OCI-LY3 (cell line): Measurements from ENCODE around the gene PTPRN2.

Source experiments
- H2AFZ ChIP-seq: fragments of 200-600, 300-600 bp; shearing (Covaris generic); 2 replicates; pipeline ENCODE4 v1.6.0; 2014; ENCODE audit warnings: antibody characterized with exemption, low read depth, low read length
- H3K27ac ChIP-seq: fragments of 200-600, 300-600 bp; sonication (generic); 2 replicates; pipeline ENCODE4 v1.5.1; 2014; ENCODE audit warnings: mild to moderate bottlenecking, low read length, moderate library complexity, mixed read lengths
- H3K27me3 ChIP-seq: fragments of 200-600, 300-600 bp; sonication (generic); 2 replicates; pipeline ENCODE4 v1.6.1; 2014; ENCODE audit warnings: low read depth, low read length, mixed read lengths
- H3K36me3 ChIP-seq: fragments of 200-600, 300-600 bp; sonication (generic); replicated peaks from 2 replicates; pipeline ENCODE3; 2014; ENCODE audit warnings: low read depth, low read length, mixed read lengths
- H3K4me1 ChIP-seq: fragments of 300-600, 200-600 bp; sonication (generic); 2 replicates; pipeline ENCODE4 v1.6.1; 2014; ENCODE audit warnings: low read length, mixed read lengths
- H3K4me2 ChIP-seq: fragments of 200-600, 300-600 bp; sonication (generic); 2 replicates; pipeline ENCODE4 v1.6.1; 2014; ENCODE audit warnings: low read length, mixed read lengths
- H3K4me3 ChIP-seq: fragments of 300-600, 200-600 bp; sonication (generic); 2 replicates; pipeline ENCODE4 v1.5.1; 2014; ENCODE audit warnings: antibody characterized with exemption, mild to moderate bottlenecking, low read length, moderate library complexity
- H3K79me2 ChIP-seq: fragments of 300-600, 200-600 bp; shearing (Covaris generic); 2 replicates; pipeline ENCODE4 v1.6.1; 2014; ENCODE audit warnings: mild to moderate bottlenecking, low read length, mixed read lengths
- H3K9ac ChIP-seq: fragments of 300-600, 200-600 bp; shearing (Covaris generic); 2 replicates; pipeline ENCODE4 v1.6.0; 2014; ENCODE audit warnings: mild to moderate bottlenecking, low read length, moderate library complexity
- H3K9me3 ChIP-seq: fragments of 200-600, 300-600 bp; shearing (Covaris generic); 2 replicates; pipeline ENCODE4 v1.6.1; 2014; ENCODE audit warnings: low read length, mixed read lengths; ENCODE audit not compliant: insufficient read depth
- H4K20me1 ChIP-seq: fragments of 200-600, 300-600 bp; sonication (generic); 2 replicates; pipeline ENCODE4 v1.6.1; 2016; ENCODE audit warnings: low read length, mixed read lengths; ENCODE audit not compliant: insufficient read depth
- CTCF ChIP-seq: fragments of 200-600, 300-600 bp; sonication (generic); IDR thresholded peaks from 2 replicates; pipeline ENCODE4 v1.5.1; 2014; ENCODE audit warnings: antibody characterized with exemption, low read length, low read depth
- EZH2phosphoT487 ChIP-seq: fragments of 200-600 bp; shearing (Covaris generic); IDR thresholded peaks from 2 replicates; pipeline ENCODE4 v1.6.1; 2018; ENCODE audit warnings: antibody characterized with exemption, mixed run types, low read depth

Gene PTPRN2

DNA sequence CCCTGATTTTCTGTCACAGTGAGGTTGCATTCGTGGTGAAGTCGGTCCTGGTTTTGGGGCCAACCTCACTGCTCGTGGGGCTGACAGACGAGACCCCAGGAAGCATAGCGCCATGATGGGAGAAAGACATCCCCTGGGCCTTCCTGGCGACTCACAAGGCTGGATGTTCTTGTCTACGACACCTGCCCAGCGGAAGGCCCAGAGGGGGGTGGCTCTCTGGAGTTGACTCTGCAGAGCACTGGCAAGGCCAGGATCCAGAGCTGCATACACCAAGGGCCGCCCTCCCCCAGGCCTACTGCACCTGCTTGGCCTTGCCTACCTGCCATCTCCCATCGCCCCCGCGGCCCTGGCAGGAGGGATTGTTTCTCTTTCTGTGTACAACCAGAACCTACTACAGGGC is 608.9 kb downstream of the PTPRN2 start:
- H4K20me1 ChIP-seq: no peaks in the 10 kb centered on the region
- no peaks in the 10 kb centered on the region for H3K79me2 ChIP-seq
- no peaks in the 10 kb centered on the region for H3K36me3 ChIP-seq
- H3K9ac ChIP-seq: no peak overlapping the region
- TF ChIP-seq CTCF: no peak
- TF ChIP-seq EZH2phosphoT487: no peak
- H3K4me3 ChIP-seq: no peak overlapping the region
- no peaks in the 10 kb centered on the region for H3K9me3 ChIP-seq
- no peaks in the 10 kb centered on the region for H3K27me3 ChIP-seq
- H3K27ac ChIP-seq: no peak overlapping the region
- no peak overlapping the region for H3K4me2 ChIP-seq
- H3K4me1 ChIP-seq: no peaks in the 10 kb centered on the region
- no peak overlapping the region for H2AFZ ChIP-seq

DNA sequence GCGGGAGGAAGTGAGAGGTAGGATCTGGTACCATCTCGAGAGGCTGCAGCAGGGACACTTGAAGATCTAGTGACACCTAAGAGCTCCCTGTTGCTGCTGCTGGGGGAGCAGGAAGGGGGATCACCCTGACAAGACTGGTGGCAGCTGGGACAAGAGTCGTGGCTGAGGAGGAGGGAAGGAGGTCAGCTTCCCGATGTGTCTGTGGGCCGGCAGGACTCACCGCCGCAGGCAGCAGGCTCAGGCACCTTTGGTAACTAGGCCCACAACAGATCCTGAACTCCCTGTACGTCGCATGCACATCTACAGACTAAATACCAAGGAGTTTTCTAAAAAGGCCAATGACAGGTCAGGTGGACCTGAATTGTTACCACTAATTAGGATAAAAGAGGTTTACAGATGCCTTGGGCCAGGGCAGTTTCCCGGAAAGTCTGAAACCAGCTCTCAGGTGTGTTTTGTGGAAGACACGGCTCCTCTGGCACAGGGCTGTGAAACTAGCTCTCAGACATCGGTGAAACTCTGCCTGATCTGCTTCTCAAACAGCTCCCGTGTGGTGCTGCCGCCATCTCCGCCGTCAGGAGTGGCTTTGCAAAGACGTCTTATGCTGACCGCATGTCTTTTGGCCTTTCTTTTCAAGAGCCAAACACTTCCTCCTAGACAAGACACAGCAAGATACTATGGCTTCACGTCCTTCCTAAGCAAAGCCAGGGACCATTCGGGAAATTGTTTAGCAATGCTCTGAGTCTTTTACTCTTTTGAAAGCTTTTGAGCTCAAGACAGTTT is 609.7 kb downstream of the PTPRN2 start:
- Histone ChIP-seq H3K27me3 (no peaks in the 10 kb centered on the region), H3K9me3 (no peaks in the 10 kb centered on the region), H3K9ac (no peak overlapping the region), H3K27ac (no peak overlapping the region), H3K4me1 (no peaks in the 10 kb centered on the region), H3K4me3 (no peak overlapping the region), H3K79me2 (no peaks in the 10 kb centered on the region), H3K36me3 (no peaks in the 10 kb centered on the region), H3K4me2 (no peak overlapping the region), H2AFZ (no peak overlapping the region), H4K20me1 (no peaks in the 10 kb centered on the region)
- no peak for TF ChIP-seq CTCF
- TF ChIP-seq EZH2phosphoT487: no peak

DNA sequence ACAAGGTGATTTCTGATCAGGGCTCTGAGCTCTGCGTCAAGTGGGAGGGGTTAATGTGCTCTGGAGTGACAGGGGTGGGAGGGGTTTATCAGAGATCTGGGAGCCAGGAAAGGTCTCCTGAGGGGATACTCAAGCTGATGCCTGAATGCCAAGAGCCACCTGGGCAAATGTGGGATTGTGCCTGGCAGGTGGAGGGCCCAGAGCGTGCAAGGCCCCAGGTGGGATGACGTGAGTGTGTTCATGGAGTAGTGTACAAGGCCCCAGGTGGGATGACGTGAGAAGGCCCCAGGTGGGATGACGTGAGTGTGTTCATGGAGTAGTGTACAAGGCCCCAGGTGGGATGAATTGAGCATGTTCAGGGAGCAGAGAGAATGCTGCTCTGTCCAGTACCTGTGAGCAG is 610.3 kb downstream of the PTPRN2 start:
- Histone ChIP-seq H3K4me3 (no peak overlapping the region), H2AFZ (no peak overlapping the region), H4K20me1 (no peaks in the 10 kb centered on the region), H3K27me3 (no peaks in the 10 kb centered on the region), H3K4me1 (no peaks in the 10 kb centered on the region), H3K27ac (no peak overlapping the region), H3K4me2 (no peak overlapping the region), H3K9ac (no peak overlapping the region), H3K9me3 (no peaks in the 10 kb centered on the region), H3K79me2 (no peaks in the 10 kb centered on the region), H3K36me3 (no peaks in the 10 kb centered on the region)
- TF ChIP-seq CTCF (no peak), EZH2phosphoT487 (no peak)

GRCh38 chr7:157976406-157976805 is 611.2 kb downstream of the PTPRN2 start:
- no peak overlapping the region for H3K4me3 ChIP-seq
- no peak overlapping the region for H3K9ac ChIP-seq
- no peak overlapping the region for H3K27ac ChIP-seq
- H3K27me3 ChIP-seq: no peaks in the 10 kb centered on the region
- no peaks in the 10 kb centered on the region for H3K4me1 ChIP-seq
- no peaks in the 10 kb centered on the region for H3K79me2 ChIP-seq
- H2AFZ ChIP-seq: no peak overlapping the region
- no peaks in the 10 kb centered on the region for H3K9me3 ChIP-seq
- TF ChIP-seq EZH2phosphoT487: no peak
- no peak for TF ChIP-seq CTCF
- no peaks in the 10 kb centered on the region for H4K20me1 ChIP-seq
- no peaks in the 10 kb centered on the region for H3K36me3 ChIP-seq
- no peak overlapping the region for H3K4me2 ChIP-seq
